Suprapubic skin (tissue), 4 donors: ENCODE data around the gene STXBP4.

ENCODE experiments used
- CTCF ChIP-seq, 2 donors: fragments of 200-600 bp in 1 of 2; fragments of 450-650 bp in 1 of 2; sonication (generic) in 1 of 2; IDR thresholded peaks; one replicate each; pipeline ENCODE4 v1.5.1; 2016 to 2019; ENCODE audit warnings: antibody characterized with exemption in 2 of 2, mild to moderate bottlenecking in 1 of 2, moderate library complexity in 1 of 2
- POLR2A ChIP-seq, 2 donors: fragments of 450-650 bp; IDR thresholded peaks; one replicate each; pipeline ENCODE4 v1.6.1; 2017; ENCODE audit warnings: antibody characterized with exemption in 2 of 2, mild to moderate bottlenecking in 2 of 2, moderate library complexity in 2 of 2
- POLR2AphosphoS5 ChIP-seq, 3 donors: sonication (generic); formaldehyde crosslinking; IDR thresholded peaks; one replicate each; pipeline ENCODE4 v1.6.1; 2017; ENCODE audit warnings: antibody characterized with exemption in 3 of 3

GRCh38 chr17:54948380-54948779 lies 20.2 kb upstream of the STXBP4 start:
- TF ChIP-seq CTCF (IDR thresholded peaks at IDR 0.05) = no peak
- TF ChIP-seq POLR2AphosphoS5 (IDR thresholded peaks at IDR 0.05) = no peak
- TF ChIP-seq POLR2A (IDR thresholded peaks at IDR 0.05) = no peak
